NCI-H187 treated with DMSO at 0.1 percent for 48 hours (cell line): ENCODE measurements around the gene HAVCR1.
A peak's percentile ranks its signal among the peaks of the same experiment; 100 is the strongest.
"Not testable (repeated sequence)": the region's sequence is repeated elsewhere in the genome, so short reads cannot be mapped to it uniquely, and the experiment has no call there.

ENCODE experiments used
- DNase-seq: peaks from one replicate; lab custom pipeline; 2025; lab: John Stamatoyannopoulos, UW

Gene HAVCR1

GRCh38 chr5:157059093-157059539 lies at the start of gene HAVCR1:
Gene HAVCR1 (minus strand): TSS chr5:157059116. CDS start chr5:157057943, 1,173 bp downstream.
- DNase-seq, result no peak

DNA sequence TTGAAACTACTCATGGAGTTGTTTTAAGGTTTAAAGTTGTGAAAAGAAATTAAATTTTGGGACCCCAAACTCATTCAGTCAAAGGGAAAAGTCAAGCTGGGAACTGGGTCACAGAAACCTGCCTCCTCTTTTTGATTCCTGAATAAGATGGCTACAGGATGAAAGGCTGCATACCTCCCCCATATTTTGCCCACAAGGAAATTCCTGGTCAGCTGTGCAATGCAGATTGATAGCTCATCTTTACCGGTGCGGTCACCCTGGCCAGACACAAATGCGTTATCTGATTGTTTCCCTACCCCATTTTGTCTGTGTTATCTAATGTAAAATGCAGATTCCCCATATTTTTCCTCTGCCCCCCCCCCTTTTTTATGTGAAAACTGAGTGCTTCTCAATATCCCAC lies 48.6 kb upstream of the HAVCR1 start:
- no peak for DNase-seq

- DNase-seq, result no peak
Measured at GRCh38 chr5:157106630-157107461, 47.9 kb upstream of the HAVCR1 start.

DNA sequence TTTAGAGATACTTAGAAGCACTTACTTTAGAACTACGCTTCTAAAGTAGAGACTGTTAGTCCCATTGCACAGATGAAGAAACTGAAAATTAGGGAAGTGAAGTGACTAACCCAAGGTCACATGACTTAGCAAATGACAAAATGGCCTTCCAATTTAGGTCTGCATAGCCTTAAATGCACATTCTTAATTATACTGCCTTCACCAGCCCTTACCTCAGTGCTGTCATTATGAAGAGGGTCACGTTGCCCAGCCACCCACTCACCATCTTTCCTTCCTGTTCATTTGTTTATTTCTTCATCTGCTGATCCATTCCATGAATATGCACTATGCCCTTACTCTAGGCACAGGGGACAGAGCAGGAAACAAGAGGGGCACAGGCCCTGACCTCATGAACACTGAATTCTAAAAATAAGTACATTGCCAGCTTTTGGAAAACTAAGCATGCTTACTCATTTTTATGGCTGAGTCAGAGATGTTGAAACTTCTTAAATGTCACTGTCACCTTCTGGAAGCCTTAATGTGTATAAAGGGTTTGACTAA lies 41.3 kb upstream of the HAVCR1 start:
- DNase-seq, result no peak

- no peak for DNase-seq
Measured at GRCh38 chr5:157088342-157088990, 29.6 kb upstream of the HAVCR1 start.

- DNase-seq, result no peak
Measured at GRCh38 chr5:157086751-157087359, 27.9 kb upstream of the HAVCR1 start.

GRCh38 chr5:157085930-157086329 lies 27.0 kb upstream of the HAVCR1 start:
- DNase-seq, result no peak

GRCh38 chr5:157080286-157080685 lies 21.4 kb upstream of the HAVCR1 start:
- DNase-seq, result no peak

GRCh38 chr5:157076558-157076957 lies 17.6 kb upstream of the HAVCR1 start:
- DNase-seq, result no peak

GRCh38 chr5:157072508-157072907 lies 13.6 kb upstream of the HAVCR1 start:
- no peak for DNase-seq

DNA sequence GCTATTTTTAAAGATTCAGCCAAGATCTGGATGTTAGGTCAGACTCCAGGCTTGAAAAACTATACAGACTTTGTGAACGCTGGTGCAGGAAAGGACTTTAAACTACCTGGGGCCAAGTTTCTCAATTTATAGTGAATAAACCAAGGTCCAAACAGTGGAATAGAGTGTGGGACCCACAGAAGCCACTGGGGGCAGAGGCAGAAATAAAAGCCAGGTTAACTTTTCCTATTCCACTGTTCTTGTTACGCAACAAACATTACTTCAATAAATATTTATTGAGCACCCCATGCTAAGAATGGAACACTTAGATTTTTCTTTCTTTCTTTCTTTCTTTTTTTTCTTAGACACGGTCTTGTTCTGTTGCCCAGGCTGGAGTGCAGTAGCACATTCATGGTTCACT lies 11.0 kb upstream of the HAVCR1 start:
- no peak for DNase-seq

DNA sequence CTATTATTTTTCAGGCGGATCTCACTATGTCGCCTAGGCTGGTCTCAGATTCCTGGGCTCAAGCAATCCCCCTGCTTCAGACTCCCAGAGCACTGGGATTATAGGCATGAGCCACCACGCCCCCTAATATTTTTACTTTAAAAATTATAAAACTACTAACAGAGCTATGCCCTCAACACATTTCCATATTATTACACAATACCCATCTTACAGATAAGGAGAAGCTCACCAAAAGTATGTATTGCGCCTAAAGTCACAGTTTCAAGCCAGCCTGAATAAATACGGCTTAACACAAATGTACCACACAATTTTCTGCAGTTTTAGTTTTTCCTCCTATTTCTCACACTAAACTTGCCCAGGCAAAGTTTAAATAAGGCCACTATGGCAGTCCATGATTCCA lies 9.9 kb upstream of the HAVCR1 start:
- no peak for DNase-seq

DNA sequence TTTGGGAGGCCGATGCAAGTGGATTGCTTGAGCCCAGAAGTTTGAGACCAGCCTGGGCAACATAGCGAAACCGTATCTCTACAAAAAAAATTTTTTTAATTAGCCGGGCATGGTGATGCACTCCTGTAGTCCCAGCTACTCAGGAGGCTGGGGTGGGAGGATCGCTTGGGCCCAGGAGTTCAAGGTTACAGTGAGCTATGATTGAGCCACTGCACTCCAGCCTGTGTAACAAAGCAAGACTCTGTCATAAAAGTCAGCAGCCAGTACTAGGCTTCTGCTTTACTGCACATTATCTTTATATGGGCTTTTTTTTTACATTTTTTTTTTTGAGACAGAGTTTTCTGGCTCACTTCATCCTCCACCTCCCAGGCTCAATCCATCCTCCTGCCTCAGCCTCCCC lies 9.4 kb upstream of the HAVCR1 start:
- no peak for DNase-seq

DNA sequence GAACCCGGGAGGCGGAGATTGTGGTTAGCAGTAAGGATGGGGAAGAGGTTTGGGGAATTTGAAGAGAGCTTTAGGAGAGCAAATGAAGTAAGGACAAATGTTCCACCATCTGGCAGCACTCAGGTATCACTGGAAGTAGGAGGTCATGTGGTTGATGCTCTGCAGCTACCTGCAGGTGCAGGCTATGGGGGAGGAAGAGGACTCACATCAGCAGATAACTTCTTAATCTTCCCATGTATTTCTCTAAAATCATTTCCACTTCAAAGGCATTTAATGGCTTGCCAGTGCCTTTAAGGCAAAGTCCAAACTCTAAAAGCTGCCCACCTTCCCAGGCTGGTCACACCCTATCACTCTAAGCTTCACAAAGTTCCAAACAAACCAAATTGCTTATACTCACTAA lies 8.1 kb upstream of the HAVCR1 start:
- DNase-seq, result peak; percentile 77

DNA sequence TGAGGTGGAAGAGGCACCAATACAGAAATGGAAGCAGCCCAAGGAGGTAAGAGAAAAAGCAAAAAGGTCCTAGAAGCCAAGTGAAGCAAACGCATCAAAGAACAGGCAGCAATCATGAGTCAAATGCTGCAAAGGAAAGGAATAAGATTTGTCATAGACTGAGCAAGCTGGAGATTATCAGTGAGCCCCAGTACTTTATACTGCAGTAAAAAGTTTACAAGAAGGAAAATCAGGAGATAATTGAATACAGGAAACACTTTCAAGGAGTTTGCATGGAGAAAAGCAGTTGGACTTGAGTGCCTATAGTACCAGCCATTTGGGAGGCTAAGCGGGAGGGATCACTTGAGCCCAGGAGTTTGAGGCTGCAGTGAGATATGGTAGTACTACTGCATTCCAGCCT lies 7.2 kb upstream of the HAVCR1 start:
- no peak for DNase-seq

DNA sequence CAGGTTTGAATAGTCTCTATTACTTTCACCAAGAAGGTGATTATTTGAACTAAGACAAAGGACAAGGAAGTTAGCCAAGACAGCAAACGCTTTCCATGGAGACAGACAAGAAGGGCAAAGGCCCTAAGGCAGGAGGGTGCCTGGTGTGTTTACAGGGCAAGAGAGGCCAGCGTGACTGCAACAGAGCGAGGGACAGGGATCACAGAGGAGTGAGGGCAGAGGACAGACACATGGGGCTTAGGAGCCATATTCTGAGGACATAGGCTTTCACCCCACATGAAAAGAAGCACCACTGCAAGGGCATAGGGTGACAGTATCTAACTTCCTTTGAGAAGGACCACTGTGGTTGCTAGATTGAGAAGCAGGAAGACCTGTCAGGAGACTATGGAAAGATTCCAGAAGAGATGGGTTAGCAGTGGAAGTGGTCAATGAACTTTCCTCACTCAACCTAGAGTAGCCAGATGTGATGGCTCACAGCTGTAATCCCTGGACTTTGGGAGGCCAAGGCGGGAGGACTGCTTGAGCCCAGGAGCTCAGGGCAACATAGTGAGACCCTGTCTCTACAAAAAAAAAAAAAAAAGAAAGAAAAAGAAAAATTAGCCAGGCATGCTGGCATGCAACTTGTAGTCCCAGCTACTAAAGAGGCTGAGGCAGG lies 5.0 kb upstream of the HAVCR1 start:
- no peak for DNase-seq

GRCh38 chr5:157059891-157060290 lies 975 bp upstream of the HAVCR1 start:
- no peak for DNase-seq

- DNase-seq, result no peak
Measured at GRCh38 chr5:157057459-157058370, 1.2 kb downstream of the HAVCR1 start.

DNA sequence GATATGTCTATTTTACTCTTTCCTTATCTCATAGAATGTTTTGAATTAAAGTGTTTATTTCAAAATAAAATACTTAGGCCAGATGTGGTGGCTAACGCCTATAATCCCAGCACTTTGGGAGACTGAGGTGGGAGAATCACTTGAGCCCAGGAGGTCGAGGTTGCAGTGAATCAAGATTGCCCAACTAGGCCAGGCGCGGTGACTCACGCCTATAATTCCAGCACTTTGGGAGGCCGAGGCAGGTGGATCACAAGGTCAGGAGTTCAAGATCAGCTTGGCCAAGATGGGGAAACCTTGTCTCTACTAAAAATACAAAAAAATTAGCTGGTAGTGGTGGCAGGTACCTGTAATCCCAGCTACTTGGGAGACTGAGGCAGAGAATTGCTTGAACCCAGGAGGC lies 2.1 kb downstream of the HAVCR1 start:
- not testable (repeated sequence) for DNase-seq

DNA sequence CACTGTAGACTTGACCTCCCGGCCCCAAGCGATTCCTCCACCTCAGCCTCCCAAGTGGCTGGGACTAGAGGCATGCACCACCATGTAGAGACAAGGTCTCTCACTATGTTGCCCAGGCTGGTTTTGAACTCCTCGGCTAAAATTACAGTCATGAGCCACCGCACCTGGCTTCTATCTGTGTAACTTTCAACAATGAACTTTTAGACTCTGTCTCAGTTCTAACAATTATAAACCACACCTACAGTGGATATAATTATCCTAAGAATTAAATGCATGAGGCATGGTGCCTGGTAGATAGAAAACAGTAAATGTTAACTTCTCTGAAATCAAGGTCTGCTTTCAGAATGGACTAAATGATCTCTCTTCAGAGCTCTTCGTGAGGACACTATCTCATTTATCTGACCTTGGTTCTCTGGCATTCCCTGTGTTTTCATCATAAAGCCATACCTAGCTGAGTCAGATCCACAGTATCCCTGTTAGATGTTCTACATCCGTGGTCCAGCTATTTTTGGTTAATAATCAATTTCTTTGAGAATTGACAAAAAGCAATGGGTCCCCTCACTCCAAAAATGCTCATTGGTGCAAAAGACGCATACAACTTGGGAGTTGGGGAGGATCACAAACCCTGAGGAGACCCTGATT lies 7.2 kb downstream of the HAVCR1 start:
- no peak for DNase-seq

DNA sequence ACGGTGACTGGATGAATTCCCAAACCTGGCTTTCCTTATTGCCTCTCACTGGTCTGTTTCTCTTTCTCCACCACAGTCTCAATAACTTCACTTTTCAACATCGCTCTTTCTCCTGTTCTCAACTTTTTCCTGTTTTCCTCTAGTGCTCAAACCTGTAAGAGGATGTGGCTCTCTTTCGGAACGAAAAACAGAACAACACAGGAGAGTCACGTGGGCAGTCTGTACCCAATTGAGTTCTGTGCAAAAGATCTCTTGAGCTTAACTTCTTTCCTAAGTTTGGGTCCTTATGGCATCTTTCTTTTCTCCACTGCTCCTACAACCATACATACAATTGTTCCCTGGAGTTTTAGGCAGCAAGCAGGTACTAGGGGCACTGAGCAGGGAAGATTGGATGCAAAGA lies 8.9 kb downstream of the HAVCR1 start:
- DNase-seq, result no peak
